ENCODE results near the gene SRD5A3.

DNA sequence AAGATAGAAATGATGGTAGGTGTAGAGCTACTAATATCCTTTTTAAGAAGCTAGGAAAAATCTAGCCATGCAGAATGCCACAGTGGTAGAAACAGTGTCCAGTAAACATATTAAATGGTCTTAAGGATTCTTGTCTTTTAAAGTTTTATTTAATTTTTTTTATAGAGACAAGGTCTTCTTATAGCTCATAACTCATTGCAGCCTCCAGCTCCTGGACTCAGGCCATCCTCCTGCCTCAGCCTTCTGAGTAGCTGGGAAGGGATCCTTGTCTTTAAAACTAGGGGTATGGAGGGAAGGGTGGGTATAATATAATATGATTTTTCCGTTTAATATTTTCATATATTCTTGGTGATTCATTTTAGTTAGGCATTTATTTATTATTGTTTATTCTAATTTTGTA lies 53.5 kb downstream of the SRD5A3 start:
- TF ChIP-seq, protein P1, sequence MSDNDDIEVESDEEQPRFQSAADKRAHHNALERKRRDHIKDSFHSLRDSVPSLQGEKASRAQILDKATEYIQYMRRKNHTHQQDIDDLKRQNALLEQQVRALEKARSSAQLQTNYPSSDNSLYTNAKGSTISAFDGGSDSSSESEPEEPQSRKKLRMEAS (IDR thresholded peaks at IDR 0.05), result no peak
- TF ChIP-seq CEBPB (IDR thresholded peaks at IDR 0.05), result no peak
- TF ChIP-seq, protein P2, sequence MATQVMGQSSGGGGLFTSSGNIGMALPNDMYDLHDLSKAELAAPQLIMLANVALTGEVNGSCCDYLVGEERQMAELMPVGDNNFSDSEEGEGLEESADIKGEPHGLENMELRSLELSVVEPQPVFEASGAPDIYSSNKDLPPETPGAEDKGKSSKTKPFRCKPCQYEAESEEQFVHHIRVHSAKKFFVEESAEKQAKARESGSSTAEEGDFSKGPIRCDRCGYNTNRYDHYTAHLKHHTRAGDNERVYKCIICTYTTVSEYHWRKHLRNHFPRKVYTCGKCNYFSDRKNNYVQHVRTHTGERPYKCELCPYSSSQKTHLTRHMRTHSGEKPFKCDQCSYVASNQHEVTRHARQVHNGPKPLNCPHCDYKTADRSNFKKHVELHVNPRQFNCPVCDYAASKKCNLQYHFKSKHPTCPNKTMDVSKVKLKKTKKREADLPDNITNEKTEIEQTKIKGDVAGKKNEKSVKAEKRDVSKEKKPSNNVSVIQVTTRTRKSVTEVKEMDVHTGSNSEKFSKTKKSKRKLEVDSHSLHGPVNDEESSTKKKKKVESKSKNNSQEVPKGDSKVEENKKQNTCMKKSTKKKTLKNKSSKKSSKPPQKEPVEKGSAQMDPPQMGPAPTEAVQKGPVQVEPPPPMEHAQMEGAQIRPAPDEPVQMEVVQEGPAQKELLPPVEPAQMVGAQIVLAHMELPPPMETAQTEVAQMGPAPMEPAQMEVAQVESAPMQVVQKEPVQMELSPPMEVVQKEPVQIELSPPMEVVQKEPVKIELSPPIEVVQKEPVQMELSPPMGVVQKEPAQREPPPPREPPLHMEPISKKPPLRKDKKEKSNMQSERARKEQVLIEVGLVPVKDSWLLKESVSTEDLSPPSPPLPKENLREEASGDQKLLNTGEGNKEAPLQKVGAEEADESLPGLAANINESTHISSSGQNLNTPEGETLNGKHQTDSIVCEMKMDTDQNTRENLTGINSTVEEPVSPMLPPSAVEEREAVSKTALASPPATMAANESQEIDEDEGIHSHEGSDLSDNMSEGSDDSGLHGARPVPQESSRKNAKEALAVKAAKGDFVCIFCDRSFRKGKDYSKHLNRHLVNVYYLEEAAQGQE (IDR thresholded peaks at IDR 0.05; ENCODE audit: low read depth), result no peak
- TF ChIP-seq, protein P3, sequence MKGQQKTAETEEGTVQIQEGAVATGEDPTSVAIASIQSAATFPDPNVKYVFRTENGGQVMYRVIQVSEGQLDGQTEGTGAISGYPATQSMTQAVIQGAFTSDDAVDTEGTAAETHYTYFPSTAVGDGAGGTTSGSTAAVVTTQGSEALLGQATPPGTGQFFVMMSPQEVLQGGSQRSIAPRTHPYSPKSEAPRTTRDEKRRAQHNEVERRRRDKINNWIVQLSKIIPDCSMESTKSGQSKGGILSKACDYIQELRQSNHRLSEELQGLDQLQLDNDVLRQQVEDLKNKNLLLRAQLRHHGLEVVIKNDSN (IDR thresholded peaks at IDR 0.05), result no peak
